BE2C (cell line): Measurements from ENCODE around the gene ROBO4.

Source experiments
- DNase-seq: peaks from one replicate; pipeline ENCODE4 v3.0.0-alpha.2; 2020
- H3K27me3 ChIP-seq: fragments of 250-450 bp; sonication (Bioruptor Pico); 2 replicates; pipeline ENCODE4 v1.5.1; 2020; ENCODE audit warnings: mild to moderate bottlenecking
- H3K36me3 ChIP-seq: fragments of 250-450 bp; sonication (Bioruptor Pico); 2 replicates; pipeline ENCODE4 v1.5.1; 2020; ENCODE audit warnings: mild to moderate bottlenecking
- H3K4me1 ChIP-seq: fragments of 250-450 bp; sonication (Bioruptor Pico); 2 replicates; pipeline ENCODE4 v1.5.1; 2020
- H3K4me3 ChIP-seq: 2 replicates; pipeline ENCODE4 v1.5.1; 2011; ENCODE audit warnings: low read depth, low read length
- H3K9me3 ChIP-seq: fragments of 250-450 bp; sonication (Bioruptor Pico); 2 replicates; pipeline ENCODE4 v1.5.1; 2020
- CTCF ChIP-seq: IDR thresholded peaks from 2 replicates; pipeline ENCODE4 v1.5.1; 2012; ENCODE audit warnings: mild to moderate bottlenecking, low read depth, low read length

The ROBO4 gene

GRCh38 chr11:124846070-124846673, 51.5 kb downstream of the ROBO4 start:
- H3K4me3 ChIP-seq = no peak overlapping the region
- H3K9me3 ChIP-seq = no peaks in the 10 kb centered on the region
- peaks cover 98% of the 10 kb centered on the region for H3K27me3 ChIP-seq
- no peak for TF ChIP-seq CTCF
- no peaks in the 10 kb centered on the region for H3K4me1 ChIP-seq
- DNase-seq = no peak
- H3K36me3 ChIP-seq = no peaks in the 10 kb centered on the region

GRCh38 chr11:124844664-124845079, 53.0 kb downstream of the ROBO4 start:
- Histone ChIP-seq H3K27me3 (peaks cover 98% of the 10 kb centered on the region), H3K4me3 (no peak overlapping the region), H3K36me3 (no peaks in the 10 kb centered on the region), H3K4me1 (no peaks in the 10 kb centered on the region), H3K9me3 (no peaks in the 10 kb centered on the region)
- no peak for TF ChIP-seq CTCF
- no peak for DNase-seq

GRCh38 chr11:124843616-124843910, 54.1 kb downstream of the ROBO4 start:
- H3K27me3 ChIP-seq = peaks cover 100% of the 10 kb centered on the region
- DNase-seq = no peak
- H3K36me3 ChIP-seq = no peaks in the 10 kb centered on the region
- no peaks in the 10 kb centered on the region for H3K9me3 ChIP-seq
- no peak for TF ChIP-seq CTCF
- no peak overlapping the region for H3K4me3 ChIP-seq
- H3K4me1 ChIP-seq = no peaks in the 10 kb centered on the region

- Histone ChIP-seq H3K4me1 (no peaks in the 10 kb centered on the region), H3K9me3 (no peaks in the 10 kb centered on the region), H3K27me3 (peaks cover 100% of the 10 kb centered on the region), H3K4me3 (no peak overlapping the region), H3K36me3 (no peaks in the 10 kb centered on the region)
- no peak for DNase-seq
- TF ChIP-seq CTCF = no peak
Measured at GRCh38 chr11:124842305-124842704, 55.4 kb downstream of the ROBO4 start.

GRCh38 chr11:124841840-124842239, 55.8 kb downstream of the ROBO4 start:
- no peaks in the 10 kb centered on the region for H3K36me3 ChIP-seq
- H3K27me3 ChIP-seq = peaks cover 100% of the 10 kb centered on the region
- H3K4me3 ChIP-seq = no peak overlapping the region
- H3K4me1 ChIP-seq = no peaks in the 10 kb centered on the region
- no peak for TF ChIP-seq CTCF
- DNase-seq = no peak
- no peaks in the 10 kb centered on the region for H3K9me3 ChIP-seq

GRCh38 chr11:124841201-124841600, 56.5 kb downstream of the ROBO4 start:
- DNase-seq = no peak
- no peak overlapping the region for H3K4me3 ChIP-seq
- peaks cover 98% of the 10 kb centered on the region for H3K27me3 ChIP-seq
- H3K9me3 ChIP-seq = no peaks in the 10 kb centered on the region
- no peaks in the 10 kb centered on the region for H3K36me3 ChIP-seq
- no peak for TF ChIP-seq CTCF
- no peaks in the 10 kb centered on the region for H3K4me1 ChIP-seq
